Activated T-cell treated with anti-CD3 and anti-CD28 coated beads for 4 hours (primary cell): ENCODE data around the gene IL11RA.

ENCODE experiments used
- DNase-seq: peaks from one replicate; pipeline ENCODE4 v3.0.0-alpha.2; 2020

IL11RA gene

DNA sequence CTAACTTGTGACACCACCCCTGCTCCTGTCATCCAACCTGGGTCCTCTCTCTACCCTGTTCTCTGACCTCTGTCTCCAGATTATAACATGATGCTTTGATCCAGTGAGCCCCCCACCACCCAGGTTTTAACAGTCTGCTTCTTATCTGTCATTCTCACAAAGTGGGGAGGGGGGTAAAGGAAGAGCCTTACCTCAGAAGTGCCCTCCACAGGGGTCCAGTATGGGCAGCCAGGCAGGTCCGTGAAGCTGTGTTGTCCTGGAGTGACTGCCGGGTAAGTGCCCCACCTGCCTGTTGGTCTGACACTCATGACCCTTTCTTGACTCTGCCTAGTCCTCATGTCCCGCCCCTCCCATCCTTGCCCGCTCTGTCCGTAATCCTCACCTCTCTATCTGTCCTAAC, 3.4 kb downstream of the IL11RA start:
- no peak for DNase-seq

DNA sequence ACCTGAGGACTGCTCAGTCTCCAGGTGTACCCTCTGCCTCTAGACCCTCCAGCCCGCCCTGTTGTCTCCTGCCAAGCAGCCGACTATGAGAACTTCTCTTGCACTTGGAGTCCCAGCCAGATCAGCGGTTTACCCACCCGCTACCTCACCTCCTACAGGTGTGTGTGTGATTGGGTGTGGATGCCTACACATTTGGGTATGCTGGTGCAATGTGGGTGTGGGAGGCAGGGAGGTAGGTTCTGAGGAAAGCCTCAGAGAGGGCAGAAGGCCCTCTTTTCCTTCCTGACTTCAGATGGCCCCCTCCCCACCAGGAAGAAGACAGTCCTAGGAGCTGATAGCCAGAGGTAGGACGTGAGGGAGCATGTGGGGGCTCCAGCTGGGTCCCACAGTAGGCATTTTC, 5.0 kb downstream of the IL11RA start:
- no peak for DNase-seq

DNA sequence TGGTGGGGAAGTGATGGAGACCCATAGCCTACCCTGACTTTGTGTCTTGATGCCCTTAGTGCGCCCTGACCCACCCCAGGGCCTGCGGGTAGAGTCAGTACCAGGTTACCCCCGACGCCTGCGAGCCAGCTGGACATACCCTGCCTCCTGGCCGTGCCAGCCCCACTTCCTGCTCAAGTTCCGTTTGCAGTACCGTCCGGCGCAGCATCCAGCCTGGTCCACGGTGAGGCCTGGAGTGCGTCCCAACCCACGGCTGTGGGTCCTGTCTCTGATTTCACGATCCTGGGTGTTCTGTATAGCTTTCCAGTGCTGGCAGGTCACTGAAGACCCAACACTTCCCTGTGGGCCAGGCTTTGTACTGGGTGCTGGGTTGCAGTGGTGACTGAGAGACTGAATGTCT, 6.5 kb downstream of the IL11RA start:
- DNase-seq, result no peak

DNA sequence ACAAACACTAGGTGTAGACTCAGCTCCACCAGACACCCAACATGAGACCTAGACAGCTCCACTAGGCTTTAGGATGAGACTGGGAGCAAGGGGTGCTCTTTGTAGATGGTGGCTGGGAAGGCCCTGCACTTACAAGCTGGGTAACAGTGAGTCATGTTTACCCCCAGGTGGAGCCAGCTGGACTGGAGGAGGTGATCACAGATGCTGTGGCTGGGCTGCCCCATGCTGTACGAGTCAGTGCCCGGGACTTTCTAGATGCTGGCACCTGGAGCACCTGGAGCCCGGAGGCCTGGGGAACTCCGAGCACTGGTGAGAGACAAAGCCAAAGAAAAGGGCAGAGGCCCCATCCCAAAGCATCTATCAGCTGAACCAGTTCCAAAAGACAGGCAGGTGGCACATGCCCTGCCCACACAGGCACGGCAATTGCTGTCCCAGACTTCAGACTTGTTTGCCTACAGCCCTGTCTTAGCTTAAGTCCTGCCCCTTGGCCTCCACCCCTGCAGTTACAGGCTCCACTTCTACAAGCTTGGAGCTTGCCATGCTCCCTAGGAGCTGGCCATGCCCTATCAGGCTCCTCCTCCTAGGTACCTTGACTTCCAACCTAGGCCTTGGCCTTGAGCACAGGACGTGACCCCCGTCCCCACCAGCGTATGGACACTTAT, 7.7 kb downstream of the IL11RA start:
- no peak for DNase-seq

DNA sequence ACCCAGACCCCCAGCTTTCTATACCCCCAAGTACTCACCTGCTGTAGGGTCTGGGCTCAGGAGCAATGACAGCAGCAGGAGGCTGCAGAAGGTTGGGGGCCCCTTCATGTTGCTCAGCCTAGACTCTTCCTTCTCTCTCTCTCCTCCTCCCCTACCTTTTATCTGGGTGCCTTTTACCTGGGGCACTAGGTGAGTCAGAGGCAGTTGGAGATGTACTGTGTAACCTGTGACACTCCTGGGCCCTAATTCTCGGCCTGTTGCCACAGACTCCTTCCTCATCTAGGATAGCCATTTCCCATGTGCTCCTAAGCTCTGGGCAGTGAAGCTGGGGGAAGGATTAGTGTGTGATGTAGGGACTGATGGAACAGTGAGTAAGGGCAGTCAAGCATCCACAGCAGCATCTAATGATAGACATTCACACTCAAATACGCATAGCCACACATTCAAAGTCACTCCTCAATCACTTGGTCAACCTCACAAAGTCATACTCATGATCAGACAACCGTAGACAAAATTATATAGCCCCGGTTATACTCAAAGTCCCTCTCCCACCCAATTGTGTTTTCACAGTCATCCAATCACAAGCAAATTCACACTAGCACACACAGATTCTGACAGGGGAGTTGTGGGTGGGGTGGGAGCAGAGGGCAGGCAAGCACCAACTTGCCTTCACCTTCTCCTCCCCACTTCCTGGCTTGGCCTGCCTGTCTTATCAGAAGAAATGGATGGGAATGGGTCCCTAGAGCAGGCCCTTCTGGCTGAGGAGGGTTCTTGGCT, 10.7 kb downstream of the IL11RA start, which contains the start of gene CCL27:
TSS of gene CCL27 (minus strand) at position 132 of the 777 bp plus-strand sequence. CDS start at position 108, 24 bp downstream.
- no peak for DNase-seq

DNA sequence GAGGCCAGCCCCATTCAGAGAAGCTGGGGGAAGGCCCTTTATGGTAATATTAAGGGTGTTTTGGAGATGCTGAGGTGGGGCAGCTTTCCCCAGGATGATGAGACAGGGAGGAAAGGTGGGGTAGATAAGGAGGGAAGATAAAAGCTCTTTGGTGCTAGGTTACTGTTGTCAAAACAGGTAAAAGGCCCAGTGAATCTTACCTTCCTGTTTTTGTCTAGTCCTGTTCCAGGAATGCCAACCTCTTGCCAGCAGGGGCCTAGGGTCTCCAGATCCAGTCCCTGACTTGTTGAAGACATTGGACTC, 11.3 kb downstream of the IL11RA start:
- DNase-seq, result no peak

DNA sequence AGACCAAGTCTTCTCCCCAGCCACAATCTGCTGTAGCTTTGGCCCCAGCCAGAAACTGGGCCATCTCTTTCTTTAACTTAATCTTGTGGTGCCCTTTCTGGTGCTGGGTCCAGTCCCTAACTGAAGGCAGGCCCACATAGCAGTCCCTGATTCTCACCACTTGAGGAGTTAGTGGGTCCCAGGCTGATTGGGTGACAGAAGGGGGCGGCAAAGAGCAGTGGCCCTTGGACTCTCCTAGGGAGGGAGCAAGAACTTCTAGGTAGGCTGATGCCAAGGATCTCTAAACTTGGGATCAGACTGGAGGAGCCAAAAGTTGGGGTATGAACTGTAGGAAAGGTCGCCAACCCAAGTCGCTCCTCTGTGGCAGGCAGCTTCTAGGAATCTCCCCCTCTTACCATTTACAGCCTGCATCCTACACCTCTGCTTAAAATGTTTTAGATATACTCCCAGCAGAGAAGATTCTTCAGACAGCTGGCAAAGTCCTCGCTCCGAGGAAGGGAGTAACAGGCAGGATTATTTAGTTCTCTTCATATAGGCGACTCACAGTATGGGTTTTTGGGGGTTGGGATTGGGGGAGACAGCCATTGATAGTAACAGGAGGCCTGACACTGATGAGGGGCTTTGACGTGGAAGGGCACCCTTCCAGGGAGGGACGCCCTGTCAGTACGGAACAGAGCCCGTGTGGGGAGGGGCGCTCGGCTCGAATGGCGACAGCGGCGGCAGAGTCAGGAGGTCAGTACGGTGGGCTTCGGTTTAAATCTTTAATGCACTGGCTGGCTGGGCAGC, 12.5 kb downstream of the IL11RA start:
- DNase-seq, result peak; percentile 63

DNA sequence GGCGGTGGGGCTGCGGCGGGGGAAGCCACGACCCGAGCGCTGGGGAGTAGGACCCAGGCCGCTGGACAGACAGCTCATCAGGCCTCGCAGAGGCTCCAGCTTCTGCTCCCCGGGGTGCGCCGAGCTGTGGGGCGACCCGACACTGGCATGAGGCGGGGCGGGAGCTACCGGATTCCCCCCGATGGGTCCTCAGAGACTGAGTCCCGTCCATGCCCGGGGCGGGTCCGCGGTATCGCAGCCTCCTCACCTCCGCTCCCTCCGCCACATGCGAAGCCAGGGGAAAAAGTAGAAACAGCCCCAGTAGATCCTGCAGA, 13.0 kb downstream of the IL11RA start:
- no peak for DNase-seq

DNA sequence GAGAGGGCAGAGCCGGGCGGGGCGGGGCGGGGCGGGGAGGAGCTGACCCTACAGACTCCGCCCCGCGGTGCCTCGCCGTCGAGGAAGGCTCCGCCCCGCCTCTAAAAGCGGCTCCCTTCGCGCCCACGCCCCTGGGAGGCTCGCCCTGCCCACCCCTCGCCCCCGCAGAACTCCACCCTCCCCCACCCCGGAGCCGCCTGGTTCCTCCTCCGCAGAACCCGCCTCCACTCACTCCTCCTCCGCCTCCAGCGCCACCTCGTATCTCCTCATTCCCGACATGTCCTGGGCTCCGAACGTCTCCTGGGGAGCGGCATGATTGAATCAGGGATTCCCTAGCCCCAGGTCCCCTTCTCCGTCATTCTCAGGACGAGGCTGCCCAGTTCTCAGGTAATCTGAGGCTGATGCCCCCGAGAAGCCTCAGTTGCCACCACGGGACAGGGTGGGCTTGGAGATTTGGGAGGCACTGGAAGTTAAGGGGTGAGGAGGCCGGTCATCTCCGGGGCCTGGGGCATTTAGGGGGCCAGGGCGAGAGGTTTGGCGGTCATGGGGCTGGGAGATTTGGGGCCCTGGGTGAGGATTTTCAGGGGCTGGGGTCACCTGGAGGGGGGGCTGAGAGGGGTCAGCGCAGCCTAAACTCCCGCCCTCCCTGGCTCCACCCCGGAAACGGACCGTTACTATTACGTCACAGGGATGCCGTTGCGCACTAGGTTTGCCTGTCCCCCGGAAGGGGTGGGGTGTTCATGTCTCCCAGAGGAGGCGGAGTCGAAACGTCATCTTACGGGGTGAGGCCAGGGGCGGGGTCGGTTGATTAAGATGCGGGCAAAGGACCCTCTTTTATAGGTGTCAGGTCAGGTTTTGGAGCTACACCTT, 13.6 kb downstream of the IL11RA start:
- peak; percentile 80 for DNase-seq

DNA sequence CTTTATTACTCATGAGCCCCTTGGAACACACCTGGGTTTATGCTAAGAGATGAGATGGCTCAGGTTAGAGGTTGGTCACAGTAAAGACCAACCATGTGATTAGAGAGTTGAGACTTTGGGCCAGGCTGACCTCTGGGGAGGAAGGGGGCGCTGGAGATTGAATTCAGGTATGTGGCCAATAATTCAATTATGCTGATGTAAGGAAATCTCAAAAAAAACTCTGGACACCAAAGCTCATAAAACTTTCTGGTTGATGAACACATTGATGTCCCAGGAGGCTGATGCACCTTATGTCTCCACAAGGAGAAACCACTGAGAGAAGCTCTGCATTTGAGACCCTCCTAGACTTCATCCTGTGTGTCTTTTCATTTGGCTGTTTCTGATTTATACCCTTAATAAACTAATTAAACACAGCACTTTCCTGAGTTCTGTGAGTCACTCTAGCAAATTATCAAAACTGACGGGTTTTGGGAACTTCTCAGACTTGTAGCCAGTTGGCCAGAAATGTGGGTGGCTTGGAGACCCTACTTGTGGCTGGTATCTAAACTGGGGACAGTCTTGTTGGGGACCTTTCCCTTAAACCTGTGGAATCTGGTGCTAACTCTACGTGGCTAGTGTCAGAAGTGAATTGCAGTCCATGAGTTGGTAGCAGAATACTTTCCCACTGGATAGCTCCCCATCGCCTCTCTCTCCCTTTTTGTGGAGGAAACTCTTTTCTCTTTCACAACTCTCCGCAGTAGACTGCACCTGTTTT, 18.0 kb downstream of the IL11RA start:
- DNase-seq, result no peak

DNA sequence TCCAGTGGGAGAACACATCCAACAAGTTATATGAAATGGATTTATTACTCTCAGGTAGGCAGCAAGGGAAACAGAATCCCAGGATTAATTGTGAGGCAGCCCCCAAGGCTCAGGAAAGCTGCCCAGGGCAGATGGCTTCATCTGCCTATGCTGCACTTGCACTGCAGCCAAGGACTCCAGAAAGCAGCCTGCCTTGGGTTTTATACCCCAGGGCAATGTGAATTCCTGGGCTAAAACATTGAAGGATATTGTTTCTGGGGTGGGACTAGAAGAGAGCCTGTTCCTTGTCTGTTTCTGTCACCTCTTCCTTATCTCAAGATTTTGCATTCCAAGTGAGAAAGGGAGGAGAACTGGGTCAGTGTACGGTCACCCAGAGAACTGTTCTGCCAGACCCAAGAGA, 19.3 kb downstream of the IL11RA start:
- DNase-seq, result no peak

DNA sequence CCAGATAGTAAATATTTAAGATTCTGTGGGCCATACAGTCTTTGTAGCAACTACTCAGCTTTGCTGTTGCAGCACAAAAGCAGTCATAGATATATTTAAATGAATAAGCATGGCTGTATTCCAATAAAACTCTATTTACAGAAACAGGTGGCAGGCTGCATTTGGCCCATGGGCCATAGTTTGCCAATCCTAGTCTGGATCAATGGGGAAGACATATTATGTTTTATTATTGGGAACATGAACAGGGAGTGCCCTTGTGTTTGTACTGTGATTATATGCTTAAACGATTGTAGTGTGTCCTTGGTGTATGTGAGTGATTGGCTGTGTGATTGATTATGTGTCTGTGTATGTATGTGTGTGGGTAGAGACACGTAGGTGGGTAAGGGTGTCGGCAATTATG, 22.5 kb downstream of the IL11RA start:
- DNase-seq, result no peak

DNA sequence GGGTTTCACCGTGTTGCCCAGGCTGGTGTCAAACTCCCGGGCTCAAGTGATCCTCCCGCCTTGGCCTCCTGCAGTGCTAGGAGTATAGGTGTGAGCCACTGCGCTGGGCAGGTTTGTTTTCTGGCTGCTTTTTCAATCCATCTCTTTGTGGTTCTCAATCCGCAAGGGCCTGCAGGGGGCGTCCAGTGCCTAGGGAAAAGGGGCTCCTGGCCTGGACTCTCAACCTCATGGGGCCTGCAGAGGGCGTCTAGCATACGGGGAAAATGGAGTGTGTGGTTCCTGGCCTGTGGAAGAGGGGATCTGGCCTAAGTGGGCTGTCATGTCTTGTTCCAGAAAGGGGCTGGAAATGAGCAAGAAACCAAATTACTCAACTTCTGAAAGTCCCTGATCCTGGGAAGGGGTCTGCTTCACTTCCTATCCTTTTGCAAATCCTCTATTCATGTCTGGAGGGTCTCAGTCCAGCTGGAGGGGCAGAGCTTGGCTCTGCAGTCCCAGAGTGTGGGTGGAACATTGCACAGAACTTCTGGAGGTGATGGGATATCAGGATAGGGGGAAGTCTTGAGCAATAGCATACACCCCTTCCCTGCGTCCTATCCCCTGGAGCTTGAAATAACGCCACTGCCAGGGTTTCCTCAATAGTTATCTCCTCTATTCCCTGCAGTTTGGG, 23.2 kb downstream of the IL11RA start:
- peak; percentile 47 for DNase-seq

DNA sequence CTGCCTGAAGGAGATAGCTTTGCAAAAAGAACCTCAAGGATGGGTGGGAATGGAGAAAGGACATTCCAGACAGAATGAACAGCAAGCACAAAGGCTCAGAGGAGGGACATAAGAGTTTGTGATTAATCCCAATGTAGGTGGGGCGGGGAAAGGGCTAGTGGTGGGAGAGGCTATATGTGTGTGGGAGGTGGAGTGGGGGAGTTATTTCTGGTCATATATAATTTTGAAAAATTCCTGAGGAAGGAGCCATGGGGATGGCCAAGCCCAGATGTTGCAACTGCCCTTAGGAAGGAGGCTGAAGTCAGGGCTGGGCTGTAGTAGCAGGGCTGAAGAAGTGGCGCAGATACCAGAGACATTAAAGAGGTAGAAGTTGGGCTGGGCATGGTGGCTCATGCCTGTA, 23.9 kb downstream of the IL11RA start:
- no peak for DNase-seq

DNA sequence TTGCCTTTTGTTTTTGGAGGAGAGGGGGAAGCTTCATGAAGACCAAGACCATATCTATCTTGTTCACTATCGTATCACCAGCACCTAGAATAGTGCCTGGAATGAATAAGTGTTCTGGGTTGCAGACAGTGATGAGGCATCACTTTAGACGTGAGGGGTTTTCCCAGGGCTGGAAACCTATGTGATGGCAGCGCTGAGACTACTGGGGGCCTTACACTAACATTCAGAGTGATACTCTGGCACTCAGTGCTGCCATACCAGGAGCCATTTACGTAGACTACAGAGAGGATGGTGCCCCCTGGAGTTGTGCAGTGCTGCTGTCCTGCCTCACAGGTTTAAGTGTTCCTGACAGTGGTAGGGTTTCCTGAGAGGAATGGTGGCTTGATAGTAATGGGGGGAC, 32.2 kb downstream of the IL11RA start:
- DNase-seq, result no peak

DNA sequence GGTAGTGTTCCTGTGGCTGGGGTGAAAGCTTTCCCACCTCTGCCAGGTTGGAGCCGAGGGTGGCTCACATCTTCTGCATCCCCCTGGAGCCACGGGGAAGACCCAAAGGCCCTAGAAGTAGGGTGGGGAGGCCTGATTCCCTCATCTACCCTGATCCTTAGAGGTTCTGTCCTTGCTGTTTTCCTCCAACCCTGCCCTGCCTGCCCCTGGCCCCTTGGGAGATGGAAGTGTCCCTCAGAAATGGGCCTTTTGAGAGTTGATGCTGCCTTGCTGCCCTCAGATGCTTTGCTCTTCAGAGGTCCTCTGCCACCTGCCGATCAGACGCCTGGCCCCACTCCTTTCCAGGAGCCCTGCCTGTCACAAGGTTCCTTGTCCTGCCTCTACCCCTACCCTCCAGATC, 32.8 kb downstream of the IL11RA start:
- DNase-seq, result no peak

DNA sequence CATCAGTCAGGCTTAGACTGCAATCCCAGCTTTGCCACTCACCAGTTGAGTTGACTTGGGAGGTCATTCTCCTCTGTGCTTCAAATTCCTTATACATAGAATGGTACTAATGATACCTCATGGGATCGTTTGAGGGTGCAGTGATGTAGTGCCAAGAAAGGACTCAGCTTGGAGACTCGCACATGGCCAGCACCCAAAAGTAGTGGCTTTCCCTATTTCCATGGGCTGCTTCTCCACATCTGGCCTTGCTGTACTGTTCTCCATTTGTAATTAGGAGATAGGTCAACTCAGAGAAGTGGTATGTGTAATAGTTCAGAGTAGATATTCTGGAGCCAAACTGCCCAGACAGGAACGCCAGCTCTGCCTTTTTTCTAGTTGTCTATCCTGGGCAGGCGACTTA, 33.6 kb downstream of the IL11RA start:
- DNase-seq, result no peak

DNA sequence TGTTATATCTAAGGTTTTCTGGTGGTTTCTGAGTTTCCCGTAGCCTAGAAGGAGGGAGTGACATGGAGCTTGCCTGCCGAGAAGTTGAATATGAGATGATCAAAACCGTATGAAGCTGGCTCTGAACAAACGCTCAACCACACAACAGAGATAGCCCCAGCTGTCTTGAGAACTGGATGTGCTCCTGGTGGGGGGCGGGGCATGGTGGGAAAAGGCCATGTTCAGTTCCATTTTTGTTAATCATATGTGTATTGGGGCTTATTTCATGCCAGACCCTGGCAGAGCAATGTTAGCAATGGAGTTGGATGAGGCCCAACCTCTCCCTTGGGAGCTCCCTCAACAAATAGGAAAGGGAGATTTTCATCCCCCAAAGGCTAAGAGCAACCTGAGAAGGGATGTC, 34.2 kb downstream of the IL11RA start:
- no peak for DNase-seq

DNA sequence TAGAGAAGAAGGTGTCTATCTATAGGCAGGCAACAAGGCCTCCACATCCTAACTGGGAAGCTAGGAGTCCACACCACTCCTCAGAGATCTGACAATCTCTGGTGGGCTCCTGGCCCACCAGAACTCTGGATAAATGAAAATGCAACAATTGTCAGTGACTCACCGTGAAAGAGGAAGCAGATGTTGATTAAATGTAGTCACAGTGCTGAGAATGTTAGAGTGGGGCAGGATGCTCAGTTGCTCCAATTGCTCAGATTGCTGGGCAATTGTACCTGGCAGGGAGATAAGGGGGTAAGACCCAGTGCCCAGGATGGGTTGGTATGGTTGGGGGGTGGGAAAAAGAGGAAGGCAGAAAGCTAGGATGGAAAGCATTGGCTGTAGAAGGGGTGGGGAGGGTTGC, 34.7 kb downstream of the IL11RA start:
- DNase-seq, result no peak

DNA sequence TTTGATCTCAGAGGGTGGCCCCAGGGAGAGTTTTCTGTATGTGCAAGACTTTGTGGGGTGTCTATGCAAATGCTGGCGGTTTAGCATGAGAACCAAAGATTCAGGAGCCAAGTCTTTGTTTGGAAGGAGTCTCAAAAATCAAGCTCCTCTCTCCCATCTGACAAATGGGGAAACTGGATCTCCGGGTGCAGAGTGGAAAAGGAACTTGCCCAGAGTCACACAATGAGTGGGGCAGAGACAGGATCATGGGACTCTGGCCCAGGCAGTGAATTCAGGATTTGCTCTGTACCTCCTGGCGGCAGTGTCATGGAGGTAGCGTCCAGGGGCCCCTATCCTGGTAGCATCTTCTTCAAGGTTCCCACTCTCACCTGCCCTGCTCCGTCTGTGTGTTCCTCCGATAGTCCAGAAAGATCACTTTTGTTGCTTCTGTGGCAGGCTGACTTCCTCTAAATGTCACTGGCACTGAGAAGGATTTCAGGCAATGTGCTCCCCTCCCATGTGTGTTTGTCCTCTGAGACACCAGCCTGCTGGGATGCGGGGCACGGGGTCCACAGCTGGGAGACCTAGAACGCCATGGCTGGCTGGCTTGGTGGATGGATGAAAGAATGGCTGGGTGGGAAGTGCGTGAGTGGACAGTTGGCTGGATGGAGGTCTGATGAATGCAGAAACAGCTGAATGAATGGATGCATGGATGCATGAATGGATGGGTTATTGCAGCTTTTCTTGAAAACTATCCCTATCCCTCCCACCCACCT, 35.5 kb downstream of the IL11RA start:
- DNase-seq, result no peak
